Karpas-422 (cell line): ENCODE measurements around the gene ATP1B2. TPM values are rescaled to one million over a fixed set of nuclear protein-coding genes. Genes with fewer than 3 reads are reported as not detected.
"Not testable (repeated sequence)": the region's sequence is repeated elsewhere in the genome, so short reads cannot be mapped to it uniquely, and the experiment has no call there.

Experiments
- DNase-seq: peaks from one replicate; pipeline ENCODE4 v3.0.0-alpha.2; 2015
- H2AFZ ChIP-seq: fragments of 200-600 bp; sonication (generic); 2 replicates; pipeline ENCODE4 v1.6.1; 2014; ENCODE audit warnings: antibody characterized with exemption, low read length, mixed read lengths
- H3K27ac ChIP-seq: fragments of 200-600 bp; sonication (generic); 2 replicates; pipeline ENCODE4 v1.5.1; 2014; ENCODE audit warnings: mild to moderate bottlenecking, low read length, moderate library complexity
- H3K27me3 ChIP-seq: fragments of 200-600 bp; sonication (generic); 2 replicates; pipeline ENCODE4 v1.6.1; 2014; ENCODE audit warnings: low read length, mixed read lengths
- H3K36me3 ChIP-seq: fragments of 200-600 bp; sonication (generic); 2 replicates; pipeline ENCODE4 v1.6.1; 2014; ENCODE audit warnings: low read length, mixed read lengths; ENCODE audit not compliant: insufficient read depth
- H3K4me1 ChIP-seq: fragments of 200-600 bp; sonication (generic); 2 replicates; pipeline ENCODE4 v1.6.1; 2014; ENCODE audit warnings: mild to moderate bottlenecking, low read length, mixed read lengths
- H3K4me2 ChIP-seq: fragments of 200-600 bp; sonication (generic); 2 replicates; pipeline ENCODE4 v1.6.1; 2014; ENCODE audit warnings: low read length, low read depth, mild to moderate bottlenecking; ENCODE audit not compliant: poor library complexity, severe bottlenecking
- H3K4me3 ChIP-seq: fragments of 200-600 bp; sonication (generic); 2 replicates; pipeline ENCODE4 v1.5.1; 2014; ENCODE audit warnings: mild to moderate bottlenecking, antibody characterized with exemption, low read length, mixed read lengths
- H3K79me2 ChIP-seq: fragments of 200-600 bp; sonication (generic); 2 replicates; pipeline ENCODE4 v1.6.1; 2014; ENCODE audit warnings: mild to moderate bottlenecking, low read length, mixed read lengths
- H3K9ac ChIP-seq: fragments of 200-600 bp; sonication (generic); 2 replicates; pipeline ENCODE4 v1.6.0; 2014; ENCODE audit warnings: low read length
- H3K9me2 ChIP-seq: fragments of 200-600 bp; sonication (generic), shearing (Covaris generic); replicated peaks from 2 replicates; pipeline ENCODE4 v1.6.0; 2014; ENCODE audit warnings: mild to moderate bottlenecking, low read length, moderate library complexity; ENCODE audit not compliant: insufficient read depth
- H3K9me3 ChIP-seq: fragments of 300-700, 200-600 bp; sonication (generic); 2 replicates; pipeline ENCODE4 v1.6.1; 2014; ENCODE audit warnings: low read length, mixed read lengths
- H4K20me1 ChIP-seq: fragments of 200-600 bp; sonication (generic); 2 replicates; pipeline ENCODE4 v1.6.1; 2014; ENCODE audit warnings: mild to moderate bottlenecking, antibody characterized with exemption, low read length, low read depth; ENCODE audit not compliant: insufficient read depth
- total RNA-seq: library from RNA; depleted of rRNA; stranded (reverse); fragments of >200 nt; shearing (Covaris generic); gene quantifications from 2 replicates; pipeline ENCODE4 v1.2.3, GENCODE V29; 2014; ENCODE audit warnings: low replicate concordance

Gene ATP1B2
- total RNA-seq, 1 experiment from 2014 or later = not detected

GRCh38 chr17:7629939-7630571 lies 20.7 kb upstream of the ATP1B2 start, which contains the start of gene SHBG:
Gene SHBG (plus strand): TSS chr17:7630135. CDS start chr17:7630173, 38 bp downstream.
- Histone ChIP-seq H3K27me3 (no peaks in the 10 kb centered on the region), H3K9me3 (no peaks in the 10 kb centered on the region), H3K27ac (no peak within 1 kb of the TSS), H3K9ac (no peak within 1 kb of the TSS; the same call in 1 of the 2 replicates), H4K20me1 (no peaks in the 10 kb centered on the region), H2AFZ (no peak within 1 kb of the TSS), H3K9me2 (no peaks in the 10 kb centered on the region), H3K4me1 (peaks cover 9% of the 10 kb centered on the region), H3K4me2 (no peak within 1 kb of the TSS), H3K4me3 (no peak within 1 kb of the TSS), H3K36me3 (no peaks in the 10 kb centered on the region), H3K79me2 (no peaks in the 10 kb centered on the region)
- no peak for DNase-seq

GRCh38 chr17:7631398-7632380 lies 19.0 kb upstream of the ATP1B2 start:
- Histone ChIP-seq H3K9ac (0 out of 2 replicates have a peak overlapping the region, but pooled peaks have one; percentile 1), H3K27me3 (no peaks in the 10 kb centered on the region), H3K9me2 (no peaks in the 10 kb centered on the region), H3K79me2 (no peaks in the 10 kb centered on the region), H3K9me3 (no peaks in the 10 kb centered on the region), H2AFZ (no peak overlapping the region), H3K4me3 (no peak overlapping the region), H3K4me1 (peaks cover 5% of the 10 kb centered on the region), H4K20me1 (no peaks in the 10 kb centered on the region), H3K27ac (no peak overlapping the region), H3K36me3 (no peaks in the 10 kb centered on the region), H3K4me2 (no peak overlapping the region)
- DNase-seq = no peak

- Histone ChIP-seq H3K9me2 (no peaks in the 10 kb centered on the region), H3K4me3 (no peak overlapping the region), H3K4me1 (no peaks in the 10 kb centered on the region; the same call in 1 of the 2 replicates), H3K4me2 (no peak overlapping the region), H2AFZ (peak overlapping the region; percentile 47), H3K27me3 (no peaks in the 10 kb centered on the region), H3K9me3 (no peaks in the 10 kb centered on the region), H3K36me3 (no peaks in the 10 kb centered on the region), H3K27ac (no peak overlapping the region), H3K9ac (peak overlapping the region; percentile 46), H4K20me1 (no peaks in the 10 kb centered on the region), H3K79me2 (no peaks in the 10 kb centered on the region)
- peak; percentile 91 for DNase-seq
Observed at GRCh38 chr17:7632492-7632894, 18.2 kb upstream of the ATP1B2 start.

GRCh38 chr17:7633093-7633492 lies 17.6 kb upstream of the ATP1B2 start:
- H3K9me2 ChIP-seq = no peaks in the 10 kb centered on the region
- no peaks in the 10 kb centered on the region for H3K27me3 ChIP-seq
- no peaks in the 10 kb centered on the region for H3K9me3 ChIP-seq
- no peak overlapping the region for H3K4me3 ChIP-seq
- peak overlapping the region; percentile 46; the same call in 1 of the 2 replicates for H3K9ac ChIP-seq
- no peaks in the 10 kb centered on the region for H3K36me3 ChIP-seq
- H2AFZ ChIP-seq = 0 out of 2 replicates have a peak overlapping the region, but pooled peaks have one; percentile 47
- no peak overlapping the region for H3K4me2 ChIP-seq
- H4K20me1 ChIP-seq = no peaks in the 10 kb centered on the region
- H3K79me2 ChIP-seq = no peaks in the 10 kb centered on the region
- peak; percentile 52 for DNase-seq
- no peaks in the 10 kb centered on the region for H3K4me1 ChIP-seq
- no peak overlapping the region for H3K27ac ChIP-seq

GRCh38 chr17:7634384-7634783 lies 16.3 kb upstream of the ATP1B2 start:
- Histone ChIP-seq H3K9ac (no peak overlapping the region), H2AFZ (no peak overlapping the region), H3K36me3 (no peaks in the 10 kb centered on the region), H3K9me3 (no peaks in the 10 kb centered on the region), H4K20me1 (no peaks in the 10 kb centered on the region), H3K79me2 (no peaks in the 10 kb centered on the region), H3K4me1 (no peaks in the 10 kb centered on the region), H3K4me3 (no peak overlapping the region), H3K4me2 (no peak overlapping the region), H3K27me3 (no peaks in the 10 kb centered on the region), H3K9me2 (no peaks in the 10 kb centered on the region), H3K27ac (no peak overlapping the region)
- DNase-seq = peak; percentile 63

GRCh38 chr17:7636163-7636562 lies 14.6 kb upstream of the ATP1B2 start:
- no peak overlapping the region for H3K4me2 ChIP-seq

GRCh38 chr17:7640783-7641182 lies 9.9 kb upstream of the ATP1B2 start:
- no peak for DNase-seq
- Histone ChIP-seq H3K4me1 (no peaks in the 10 kb centered on the region), H3K27ac (no peak overlapping the region), H3K4me3 (no peak overlapping the region), H3K79me2 (no peaks in the 10 kb centered on the region), H3K9me2 (no peaks in the 10 kb centered on the region), H4K20me1 (no peaks in the 10 kb centered on the region), H3K9ac (no peak overlapping the region), H3K27me3 (no peaks in the 10 kb centered on the region), H3K4me2 (no peak overlapping the region), H3K36me3 (no peaks in the 10 kb centered on the region), H2AFZ (no peak overlapping the region), H3K9me3 (no peaks in the 10 kb centered on the region)

More at GRCh38 chr17:7636163-7636562, 14.6 kb upstream of the ATP1B2 start:
- Histone ChIP-seq H3K9ac (no peak overlapping the region), H3K9me3 (no peaks in the 10 kb centered on the region), H3K36me3 (no peaks in the 10 kb centered on the region), H3K79me2 (no peaks in the 10 kb centered on the region), H2AFZ (no peak overlapping the region), H3K27me3 (no peaks in the 10 kb centered on the region), H3K9me2 (no peaks in the 10 kb centered on the region), H3K27ac (no peak overlapping the region), H3K4me3 (no peak overlapping the region), H4K20me1 (no peaks in the 10 kb centered on the region), H3K4me1 (no peaks in the 10 kb centered on the region)
- no peak for DNase-seq

- not testable (repeated sequence) for H3K4me1 ChIP-seq, H3K79me2 ChIP-seq, H3K27ac ChIP-seq, H3K36me3 ChIP-seq, H3K9me2 ChIP-seq, H4K20me1 ChIP-seq, H3K4me2 ChIP-seq, H3K27me3 ChIP-seq, H3K9me3 ChIP-seq, H2AFZ ChIP-seq, H3K4me3 ChIP-seq, DNase-seq, H3K9ac ChIP-seq
Observed at GRCh38 chr17:7641635-7642034, 9.1 kb upstream of the ATP1B2 start.
